ENCODE measurements around the gene CLCN1. TPM values are rescaled to one million over a fixed set of nuclear protein-coding genes. Genes with fewer than 3 reads are reported as not detected.

The CLCN1 gene
- total and polyA plus RNA-seq, 2 of the 4 experiments (the other 2 are of a cell fraction): not detected

DNA sequence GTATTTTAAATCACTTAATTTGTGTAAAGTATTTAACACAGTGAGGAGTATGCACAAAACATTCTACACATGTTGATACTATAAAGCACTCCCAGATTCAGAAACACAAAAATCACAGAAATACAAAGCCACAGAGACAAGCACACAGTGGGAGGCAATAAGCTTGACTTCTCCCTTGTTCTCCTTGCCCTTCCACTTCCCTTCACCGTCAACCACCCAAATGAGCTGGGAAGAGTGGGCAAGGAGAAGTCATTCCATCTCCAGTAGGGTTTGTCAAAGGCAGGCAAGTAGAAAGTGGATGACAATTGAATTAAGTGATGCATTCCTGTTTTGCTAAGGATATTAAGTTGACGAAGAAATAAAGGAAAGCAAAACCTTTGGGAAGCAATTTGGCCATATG is 35.3 kb upstream of the CLCN1 start:
- H2AK9ac ChIP-seq (replicated peaks; ENCODE audit: low read depth, low read length, poor library complexity): no peak overlapping the region
- no peak overlapping the region for H3K4me2 ChIP-seq (ENCODE audit: low read depth, low read length)
- H2BK20ac ChIP-seq (ENCODE audit: low read depth, low read length): no peak overlapping the region
- H2BK5ac ChIP-seq (ENCODE audit: low read depth, low read length, poor library complexity, severe bottlenecking): no peak overlapping the region
- H2AK5ac ChIP-seq (ENCODE audit: low read depth, low read length): no peak overlapping the region
- ChIA-PET CTCF (interaction anchor here (0.9 kb wide), 1 partner anchor 19 kb away, joined by 3 read pairs; no protein-coding TSS in a partner anchor), POLR2A (ENCODE audit: unreplicated experiment) (no interaction called here)
- no peak overlapping the region for H3K18ac ChIP-seq (ENCODE audit: low read depth, low read length)
- H4K20me1 ChIP-seq (ENCODE audit: insufficient read depth, low read length): no peaks in the 10 kb centered on the region
- no peak overlapping the region for H3K4me3 ChIP-seq (ENCODE audit: insufficient read depth, low read depth, low read length)
- no peak overlapping the region for H2AFZ ChIP-seq (replicated peaks; ENCODE audit: low read length, poor library complexity)
- no peaks in the 10 kb centered on the region for H3K27me3 ChIP-seq (ENCODE audit: control insufficient read depth, insufficient read depth, low read length)
- intact Hi-C loops (cut with micrococcal nuclease) (no loop called here), in situ Hi-C loops (cut with MboI; ENCODE audit: low sequenced_read_pairs) (no loop called here), dilution Hi-C loops (cut with HindIII; ENCODE audit: low sequenced_read_pairs, unreplicated experiment) (no loop called here)
- no peaks in the 10 kb centered on the region for H3K9me3 ChIP-seq (ENCODE audit: control insufficient read depth, insufficient read depth, low read length)
- no peaks in the 10 kb centered on the region for H3K9me1 ChIP-seq (ENCODE audit: insufficient read depth, low read length)
- no peak overlapping the region for H3K14ac ChIP-seq (replicated peaks; ENCODE audit: low read depth, low read length)
- no peak overlapping the region for H4K8ac ChIP-seq (ENCODE audit: low read depth in 2 of 2, low read length in 2 of 2)
- no peak overlapping the region for H3K9ac ChIP-seq (ENCODE audit: low read depth, low read length)
- no peaks in the 10 kb centered on the region for H3K79me1 ChIP-seq (ENCODE audit: low read depth in 1 of 2, low read length in 2 of 2)
- no peak overlapping the region for H2BK15ac ChIP-seq (ENCODE audit: low read depth, low read length)
- WGBS, 2 experiments (ENCODE audit: extremely low coverage in 2 of 2, insufficient read length in 1 of 2): no CpG with 5 or more reads among the region's 2 CpGs
- no peak overlapping the region for H4K91ac ChIP-seq (ENCODE audit: insufficient read depth, low read depth, low read length)
- no peak overlapping the region for H3K23ac ChIP-seq (ENCODE audit: low read depth, low read length)
- no peaks in the 10 kb centered on the region for H3K36me3 ChIP-seq (ENCODE audit: control insufficient read depth, insufficient read depth, low read length)
- no peak overlapping the region for H4K5ac ChIP-seq (ENCODE audit: low read depth, low read length)
- no peak for ATAC-seq (ENCODE audit: low read depth)
- no peak overlapping the region for H2BK120ac ChIP-seq (ENCODE audit: low read depth, low read length)
- no peak overlapping the region for H3K56ac ChIP-seq (ENCODE audit: extremely low read depth, insufficient read depth, low read length)
- no peak for DNase-seq
- no peak overlapping the region for H3K4ac ChIP-seq (ENCODE audit: low read depth, low read length)
- TF ChIP-seq MXI1 (IDR thresholded peaks at IDR 0.05; ENCODE audit: borderline replicate concordance, low read depth, low read length) (no peak), NFE2L2 (IDR thresholded peaks at IDR 0.05; ENCODE audit: low read depth, low read length) (no peak), RCOR1 (IDR thresholded peaks at IDR 0.05; ENCODE audit: insufficient replicate concordance, low read length) (no peak), MAZ (IDR thresholded peaks at IDR 0.05; ENCODE audit: borderline replicate concordance, low read depth, low read length) (no peak)
- TF ChIP-seq, protein P1, sequence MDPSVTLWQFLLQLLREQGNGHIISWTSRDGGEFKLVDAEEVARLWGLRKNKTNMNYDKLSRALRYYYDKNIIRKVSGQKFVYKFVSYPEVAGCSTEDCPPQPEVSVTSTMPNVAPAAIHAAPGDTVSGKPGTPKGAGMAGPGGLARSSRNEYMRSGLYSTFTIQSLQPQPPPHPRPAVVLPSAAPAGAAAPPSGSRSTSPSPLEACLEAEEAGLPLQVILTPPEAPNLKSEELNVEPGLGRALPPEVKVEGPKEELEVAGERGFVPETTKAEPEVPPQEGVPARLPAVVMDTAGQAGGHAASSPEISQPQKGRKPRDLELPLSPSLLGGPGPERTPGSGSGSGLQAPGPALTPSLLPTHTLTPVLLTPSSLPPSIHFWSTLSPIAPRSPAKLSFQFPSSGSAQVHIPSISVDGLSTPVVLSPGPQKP (IDR thresholded peaks at IDR 0.05; ENCODE audit: borderline replicate concordance, low read depth, low read length): no peak
- H3K4me1 ChIP-seq (ENCODE audit: control insufficient read depth, insufficient read depth, low read length): no peaks in the 10 kb centered on the region
- no TSS peak for BruUV-seq (replicated peaks)
- H3K27ac ChIP-seq (ENCODE audit: insufficient read depth, low read length): no peak overlapping the region

All from IMR-90 (cell line).